Aorta (tissue), 5 donors: Measurements from ENCODE around the gene AFP. TPM values are rescaled to one million over a fixed set of nuclear protein-coding genes. Genes with fewer than 3 reads are reported as not detected.

Experiments used
- ATAC-seq: fragments of 200-7000 bp; cut with Tn5 transposase; one replicate; pipeline ENCODE4 v1.9.1; 2022; ENCODE audit warnings: moderate library complexity; ENCODE audit not compliant: low FRiP score
- DNase-seq, 2 donors: peaks; one replicate each; pipeline ENCODE4 v3.0.0-alpha.2; 2020
- H3K27ac ChIP-seq, 2 donors: one replicate each; pipeline ENCODE4 v1.5.1; 2013; ENCODE audit warnings: low read length in 2 of 2, mild to moderate bottlenecking in 2 of 2, moderate library complexity in 2 of 2, control low read depth in 1 of 2, inconsistent platforms in 1 of 2, low read depth in 1 of 2
- H3K27me3 ChIP-seq, 2 donors: one replicate each; pipeline ENCODE4 v1.6.1; 2013; ENCODE audit warnings: control low read depth in 1 of 2, low read length in 1 of 2, mild to moderate bottlenecking in 1 of 2, moderate library complexity in 1 of 2; ENCODE audit not compliant: insufficient read depth in 2 of 2, control insufficient read depth in 1 of 2
- H3K36me3 ChIP-seq, 2 donors: one replicate each; pipeline ENCODE4 v1.6.1; 2013; ENCODE audit warnings: control low read depth in 1 of 2, low read length in 1 of 2, mild to moderate bottlenecking in 1 of 2; ENCODE audit not compliant: insufficient read depth in 2 of 2, control insufficient read depth in 1 of 2
- H3K4me1 ChIP-seq, 2 donors: one replicate each; pipeline ENCODE4 v1.6.1; 2013; ENCODE audit warnings: low read length in 2 of 2, control low read depth in 1 of 2, mild to moderate bottlenecking in 1 of 2, moderate library complexity in 1 of 2; ENCODE audit not compliant: insufficient read depth in 2 of 2, control insufficient read depth in 1 of 2
- H3K4me3 ChIP-seq, 2 donors: one replicate each; pipeline ENCODE4 v1.5.1; 2013; ENCODE audit warnings: low read length in 2 of 2, control low read depth in 1 of 2, mild to moderate bottlenecking in 1 of 2
- H3K9me3 ChIP-seq: one replicate; pipeline ENCODE4 v1.6.1; 2013; ENCODE audit warnings: mild to moderate bottlenecking, low read length; ENCODE audit not compliant: control insufficient read depth
- WGBS, 2 donors: extraction: QIAGEN DNeasy Blood & Tissue Kit; methylation state at CpG; one replicate each; pipeline ENCODE4 v1.1.7; 2013; 5-methylcytosine and 5-hydroxymethylcytosine counted together
- intact Hi-C, 2 donors: fragments of 100-400 bp; cut with DNase I; formaldehyde crosslinking; loops; one replicate each; pipeline versions ENCODE4 v1.14.2 to v1.15.0; 2022
- polyA plus RNA-seq, 2 donors: library from polyadenylated mRNA; stranded (reverse); fragments of 200-250 nt; gene quantifications; one replicate each; pipeline ENCODE4 v1.2.3, GENCODE V29; 2013
- total RNA-seq, 2 donors: library from RNA; stranded (reverse); fragmentation: NEBNext Ultra II Directional; extraction: Animal tissue kit (Norgen Biotek cat#: 25700); gene quantifications; one replicate each; pipeline ENCODE4 v1.2.1, GENCODE V29; 2021
- donor health status: healthy with polysubstance abuse.
- donor health status: Bipolar disorder and iron deficiency.
- donor health status: DM: no; HTN: no; CAD: no.
- donor health status: DM: no; HTN: no; CAD: no.
- donor health status: DM: yes; HTN: yes; CAD: no.

AFP gene
- total and polyA plus RNA-seq, 4 donors: 0.99 TPM; not detected in 3

DNA sequence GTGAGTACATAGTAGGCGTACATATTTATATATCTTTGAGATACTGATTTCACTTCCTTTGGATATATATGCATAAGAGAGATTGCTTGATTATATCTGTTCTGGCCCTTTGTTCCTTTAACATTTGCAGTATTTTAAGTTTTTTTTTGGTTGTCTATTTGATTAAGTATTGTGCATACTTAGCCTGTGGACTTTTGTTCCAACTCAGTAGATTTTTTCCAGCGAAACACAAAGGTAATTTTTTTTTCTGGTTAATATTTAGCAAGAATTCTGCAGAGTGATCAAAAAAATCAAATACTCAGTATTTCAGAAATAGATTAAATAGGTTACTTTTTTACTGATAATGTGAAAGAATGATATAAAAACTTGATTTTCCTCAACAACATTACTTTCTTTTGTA lies 45.3 kb downstream of the AFP start, which contains the start of gene AFM:
AFM (plus strand) TSS at position 388 of the 400 bp plus-strand sequence. CDS start 31 bp downstream, outside the sequence.
- H3K27ac ChIP-seq: no peak within 1 kb of the TSS
- ATAC-seq (no peak), DNase-seq (no peak)
- no peaks in the 10 kb centered on the region for H3K36me3 ChIP-seq
- H3K4me3 ChIP-seq: no peak within 1 kb of the TSS
- WGBS, 2 donors: 41 to 46% methylated on average over 2 of the region's 2 CpGs
- H3K27me3 ChIP-seq: no peaks in the 10 kb centered on the region
- H3K9me3 ChIP-seq: no peaks in the 10 kb centered on the region
- H3K4me1 ChIP-seq: no peaks in the 10 kb centered on the region
- intact Hi-C loops: no loop called here

DNA sequence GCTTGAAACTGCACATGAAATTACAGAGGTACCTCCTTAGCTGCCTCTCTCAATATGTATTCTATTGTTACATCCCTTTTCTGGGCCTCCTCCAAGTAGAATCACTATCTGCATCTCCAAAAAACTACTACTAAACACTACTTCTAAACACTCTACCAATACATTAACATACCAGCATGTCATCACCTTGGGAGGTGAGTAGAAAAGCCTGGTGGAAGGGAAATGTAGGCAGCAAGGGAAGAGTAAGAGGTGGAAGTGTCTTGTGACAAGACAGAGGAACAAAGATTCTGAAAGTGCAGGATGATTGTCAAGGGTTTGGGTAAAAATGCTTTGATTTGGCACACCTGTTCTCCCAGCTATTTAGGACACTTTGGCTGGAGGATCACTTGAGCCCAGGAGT lies 49.1 kb downstream of the AFP start:
- Histone ChIP-seq H3K36me3 (no peaks in the 10 kb centered on the region), H3K27me3 (no peaks in the 10 kb centered on the region), H3K4me1 (no peaks in the 10 kb centered on the region), H3K27ac (no peak overlapping the region), H3K9me3 (no peaks in the 10 kb centered on the region), H3K4me3 (no peak overlapping the region)
- intact Hi-C loops: no loop called here
- DNase-seq (no peak), ATAC-seq (no peak)

DNA sequence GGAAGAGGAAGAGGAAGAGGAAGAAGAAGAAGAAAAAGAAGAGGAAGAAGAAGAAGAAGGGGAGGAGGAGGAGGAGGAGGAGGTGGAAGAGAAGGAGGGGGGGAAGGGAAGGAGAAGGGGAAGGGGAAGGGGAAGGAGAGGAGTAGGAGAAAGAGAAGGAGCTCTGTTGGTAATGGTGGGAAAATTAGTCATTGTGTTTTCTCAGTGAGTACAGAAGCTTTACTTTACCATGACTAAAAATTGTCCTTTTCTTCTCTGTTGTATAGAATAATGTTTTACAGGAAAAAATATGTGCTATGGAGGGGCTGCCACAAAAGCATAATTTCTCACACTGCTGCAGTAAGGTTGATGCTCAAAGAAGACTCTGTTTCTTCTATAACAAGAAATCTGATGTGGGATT lies 49.6 kb downstream of the AFP start:
- Histone ChIP-seq H3K36me3 (no peaks in the 10 kb centered on the region), H3K4me3 (no peak overlapping the region), H3K9me3 (no peaks in the 10 kb centered on the region), H3K27ac (no peak overlapping the region), H3K4me1 (no peaks in the 10 kb centered on the region), H3K27me3 (peaks cover 0 to 1% of the 10 kb centered on the region in 2 donors)
- intact Hi-C loops: no loop called here
- no peak for ATAC-seq
- DNase-seq: no peak

DNA sequence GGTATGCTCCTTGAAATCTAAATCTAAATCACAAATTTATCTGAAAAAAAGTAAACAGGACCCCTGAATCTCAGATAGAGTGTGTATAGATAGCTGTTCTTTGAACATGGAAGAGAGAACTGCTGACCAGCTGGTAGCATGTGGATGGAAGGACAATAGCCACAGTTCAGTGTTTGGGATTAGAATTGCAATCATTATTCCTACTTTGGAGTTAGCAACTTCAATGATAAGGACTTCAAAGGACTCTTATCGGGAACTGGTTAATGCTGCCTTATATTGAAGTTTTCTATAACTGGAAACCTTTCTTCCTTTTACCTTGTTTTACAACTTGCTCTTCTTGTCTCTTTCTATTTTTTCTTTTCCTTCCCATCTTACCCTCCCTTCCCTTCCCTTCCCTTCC lies 50.5 kb downstream of the AFP start:
- ATAC-seq (no peak), DNase-seq (no peak)
- peaks cover 0 to 1% of the 10 kb centered on the region in 2 donors for H3K27me3 ChIP-seq
- no peaks in the 10 kb centered on the region for H3K4me1 ChIP-seq
- no peaks in the 10 kb centered on the region for H3K36me3 ChIP-seq
- intact Hi-C loops: no loop called here
- 91 to 95% methylated on average over 1 of the region's 1 CpG for WGBS, 2 donors
- H3K27ac ChIP-seq: no peak overlapping the region
- H3K4me3 ChIP-seq: no peak overlapping the region
- no peaks in the 10 kb centered on the region for H3K9me3 ChIP-seq

DNA sequence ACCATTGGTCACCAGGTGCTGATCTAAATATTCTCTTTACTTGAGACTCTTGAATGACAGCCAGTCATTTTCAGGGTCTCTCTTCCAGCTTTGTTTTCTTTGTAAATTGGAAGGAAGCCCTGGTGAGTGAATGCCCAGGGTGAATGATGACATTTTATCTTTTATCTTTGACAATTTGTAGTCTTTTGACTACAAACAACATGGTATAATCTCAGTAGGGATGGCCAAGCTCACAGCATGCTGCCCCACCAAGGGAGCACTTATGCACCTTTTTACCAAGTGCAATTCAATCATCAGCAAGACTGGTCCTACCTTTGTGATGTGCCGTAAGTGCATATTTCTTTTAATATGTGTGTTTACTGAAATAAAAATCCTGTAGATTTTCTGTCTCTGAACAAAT lies 51.2 kb downstream of the AFP start:
- peaks cover 0 to 1% of the 10 kb centered on the region in 2 donors for H3K27me3 ChIP-seq
- no peak overlapping the region for H3K27ac ChIP-seq
- no peaks in the 10 kb centered on the region for H3K9me3 ChIP-seq
- WGBS, 2 donors: 74 to 94% methylated on average over 1 of the region's 1 CpG
- H3K4me1 ChIP-seq: no peaks in the 10 kb centered on the region
- intact Hi-C loops: no loop called here
- DNase-seq (no peak), ATAC-seq (no peak)
- H3K36me3 ChIP-seq: no peaks in the 10 kb centered on the region
- H3K4me3 ChIP-seq: no peak overlapping the region

DNA sequence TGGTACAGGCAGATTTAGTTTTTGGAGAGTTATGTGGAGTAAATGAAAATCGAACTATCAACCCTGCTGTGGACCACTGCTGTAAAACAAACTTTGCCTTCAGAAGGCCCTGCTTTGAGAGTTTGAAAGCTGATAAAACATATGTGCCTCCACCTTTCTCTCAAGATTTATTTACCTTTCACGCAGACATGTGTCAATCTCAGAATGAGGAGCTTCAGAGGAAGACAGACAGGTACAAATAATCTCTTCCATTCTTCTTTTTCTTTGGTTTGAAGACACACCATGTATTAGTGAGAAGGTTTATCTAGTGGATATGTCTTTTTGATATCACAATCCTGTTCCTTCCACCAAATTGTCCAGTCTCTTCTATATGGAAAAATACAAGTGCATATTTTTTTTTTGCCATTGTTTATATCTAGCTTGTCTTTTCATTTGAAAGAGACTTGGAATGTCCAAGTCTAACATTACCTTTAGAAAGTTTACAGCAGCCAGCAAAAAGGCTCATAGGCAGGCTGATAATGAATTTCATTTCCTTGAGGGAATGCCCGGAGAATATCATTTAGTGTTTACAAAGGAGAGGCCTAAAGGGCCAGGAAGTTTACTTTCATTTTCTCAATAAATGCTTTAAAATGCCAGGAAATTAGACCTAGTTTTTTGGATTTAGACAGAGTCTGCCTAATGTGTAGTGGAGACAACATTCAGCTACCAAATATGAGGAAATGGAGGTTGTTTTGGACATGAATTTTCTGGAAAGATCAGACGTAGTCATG lies 64.2 kb downstream of the AFP start:
- 65 to 68% methylated on average over 4 of the region's 4 CpGs for WGBS, 2 donors
- no peaks in the 10 kb centered on the region for H3K36me3 ChIP-seq
- ATAC-seq (no peak), DNase-seq (no peak)
- H3K4me1 ChIP-seq: no peaks in the 10 kb centered on the region
- no peaks in the 10 kb centered on the region for H3K9me3 ChIP-seq
- intact Hi-C loops: no loop called here
- no peak overlapping the region for H3K27ac ChIP-seq
- no peak overlapping the region for H3K4me3 ChIP-seq
- no peaks in the 10 kb centered on the region for H3K27me3 ChIP-seq

DNA sequence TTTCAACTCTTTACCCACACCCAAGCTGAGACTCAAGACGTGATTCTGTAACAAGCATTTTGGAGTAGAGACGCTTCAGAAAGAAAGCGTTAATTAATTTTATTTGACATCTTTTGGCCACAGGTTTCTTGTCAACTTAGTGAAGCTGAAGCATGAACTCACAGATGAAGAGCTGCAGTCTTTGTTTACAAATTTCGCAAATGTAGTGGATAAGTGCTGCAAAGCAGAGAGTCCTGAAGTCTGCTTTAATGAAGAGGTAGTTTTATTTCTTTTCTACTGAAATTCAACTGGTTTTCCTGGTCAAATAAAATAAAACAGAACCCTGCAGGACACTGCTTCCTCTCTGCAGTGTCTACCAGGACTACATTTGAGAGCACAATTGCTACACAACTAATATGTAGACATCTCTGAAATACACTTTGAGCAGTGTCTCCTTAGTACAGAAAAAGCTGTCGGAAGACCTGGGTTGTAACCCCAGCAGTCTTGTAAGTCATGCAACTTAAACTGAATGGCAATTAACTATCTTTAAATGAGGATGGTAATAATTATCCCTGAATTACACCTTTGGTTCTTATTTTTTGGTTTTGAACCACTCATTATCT lies 65.7 kb downstream of the AFP start:
- H3K9me3 ChIP-seq: no peaks in the 10 kb centered on the region
- ATAC-seq (no peak), DNase-seq (no peak)
- no peaks in the 10 kb centered on the region for H3K4me1 ChIP-seq
- WGBS, 2 donors: 78 to 80% methylated on average over 5 of the region's 5 CpGs
- intact Hi-C loops: no loop called here
- no peak overlapping the region for H3K27ac ChIP-seq
- no peak overlapping the region for H3K4me3 ChIP-seq
- no peaks in the 10 kb centered on the region for H3K27me3 ChIP-seq
- no peaks in the 10 kb centered on the region for H3K36me3 ChIP-seq

DNA sequence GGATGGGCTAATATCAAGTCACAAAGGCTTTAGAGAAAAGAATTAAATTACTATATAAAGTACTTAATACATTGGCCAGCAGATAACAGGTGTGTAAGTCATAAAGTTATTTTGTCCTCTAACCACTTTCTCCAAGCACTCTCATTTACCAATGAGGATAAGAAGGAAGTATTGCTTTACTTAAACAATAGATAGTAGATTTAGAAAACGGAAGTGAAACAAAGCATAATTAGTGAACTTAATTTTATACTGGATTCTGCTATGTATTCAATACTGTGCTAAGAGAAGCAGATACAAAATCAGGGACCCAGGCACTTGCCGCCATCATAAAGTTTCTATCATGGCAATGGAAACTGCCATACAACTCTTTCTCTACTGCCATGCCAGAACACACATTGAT lies 69.5 kb downstream of the AFP start:
- no peak for ATAC-seq
- no peak for DNase-seq
- Histone ChIP-seq H3K4me1 (no peaks in the 10 kb centered on the region), H3K36me3 (no peaks in the 10 kb centered on the region), H3K27ac (no peak overlapping the region), H3K27me3 (no peaks in the 10 kb centered on the region), H3K4me3 (no peak overlapping the region), H3K9me3 (no peaks in the 10 kb centered on the region)
- intact Hi-C loops: no loop called here
- WGBS, 2 donors: 84 to 88% methylated on average over 2 of the region's 2 CpGs
